Measurements from ENCODE around the gene ANGPTL4. TPM values are rescaled to one million over a fixed set of nuclear protein-coding genes. Genes with fewer than 3 reads are reported as not detected.
A peak's percentile ranks its signal among the peaks of the same experiment; 100 is the strongest.

Gene ANGPTL4
- total and polyA plus RNA-seq, 9 of the 15 experiments (the other 6 are each of a cell fraction or from before 2014, with no cell fraction given), result 0.05 to 0.77 (median 0.22) TPM; not detected in 4

DNA sequence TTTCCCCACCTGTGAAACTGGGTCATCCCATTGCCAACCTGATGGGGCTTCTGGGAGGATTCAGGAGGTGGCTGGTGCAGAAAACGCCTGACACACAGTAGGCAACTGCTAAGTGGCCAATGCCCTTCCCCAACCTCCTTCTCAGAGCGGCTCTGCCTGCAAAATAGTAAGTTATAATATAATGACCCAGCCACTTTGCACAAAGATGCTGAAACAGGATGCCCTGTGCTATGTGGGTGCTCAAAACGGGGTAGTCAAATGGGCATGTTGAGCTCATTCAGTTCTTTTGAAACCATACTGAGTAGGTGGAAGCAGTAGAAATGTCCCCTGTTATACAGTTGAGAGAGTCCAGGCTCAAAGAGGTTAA is 49.7 kb downstream of the ANGPTL4 start:
- in situ Hi-C loops (cut with MboI) (no loop called here), intact Hi-C loops (cut with micrococcal nuclease) (loop anchor here (5.0 to 10.0 kb wide), 2 partner anchors 99 to 161 kb away; partner anchors contain the start of genes MYO1F and ZNF414)
- 0 out of 2 replicates have a peak, but pooled peaks cover 3% of the 10 kb centered on the region for H4K20me1 ChIP-seq (replicated peaks; ENCODE audit: control insufficient read depth, insufficient read depth, low read length)
- WGBS (ENCODE audit: insufficient coverage, low coverage, missing lambda C conversion rate), result 11% methylated on average over 3 of the region's 3 CpGs
- no peaks in the 10 kb centered on the region for H3K27me3 ChIP-seq (ENCODE audit: control insufficient read depth in 2 of 2, insufficient read depth in 2 of 2, low read length in 2 of 2)
- no TSS peak for BruUV-seq (replicated peaks)
- no peak for DNase-seq (ENCODE audit: extremely low read depth in 1 of 4, low spot score in 3 of 4)
- peak overlapping the region; percentile 78 for H2AFZ ChIP-seq (ENCODE audit: low read depth, low read length)
- ChIA-PET POLR2A (interaction anchor here (0.6 to 1.4 kb wide), 9 partner anchors 11 to 93 kb away, joined by 3 to 5 read pairs (median 4); partner anchors contain the start of genes HNRNPM, NDUFA7, RAB11B and RPS28), CTCF (ENCODE audit: low intra/inter-chr PET ratio) (interaction anchor here (1.0 kb wide), 1 partner anchor 167 kb away, joined by 3 read pairs; no protein-coding TSS in a partner anchor)
- H3K9me1 ChIP-seq (ENCODE audit: control insufficient read depth, insufficient read depth, low read length), result no peaks in the 10 kb centered on the region
- FAIRE-seq, result no peak
- H3K4me1 ChIP-seq (replicated peaks in 1 of 2; ENCODE audit: control insufficient read depth in 2 of 2, insufficient read depth in 2 of 2, low read length in 2 of 2), result peaks cover 26 to 43% of the 10 kb centered on the region in 2 experiments
- H3K79me2 ChIP-seq (ENCODE audit: control insufficient read depth, insufficient read depth, low read length), result no peaks in the 10 kb centered on the region
- no peaks in the 10 kb centered on the region for H3K36me3 ChIP-seq (ENCODE audit: control insufficient read depth, insufficient read depth, low read length)
- H3K4me3 ChIP-seq, result peak overlapping the region; percentile 53
- peak overlapping the region; percentile 71 for H3K4me2 ChIP-seq (ENCODE audit: insufficient read depth, low read length)
- ATAC-seq, result no peak
- peak overlapping the region; percentile 37 to 92; a peak in 3 of 4 replicates for H3K9ac ChIP-seq (ENCODE audit: insufficient read depth in 1 of 2, low read depth in 2 of 2, low read length in 2 of 2)
- H3K9me3 ChIP-seq (replicated peaks; ENCODE audit: control insufficient read depth, insufficient read depth, low read depth, low read length), result no peaks in the 10 kb centered on the region
- H3K27ac ChIP-seq (ENCODE audit: extremely low read depth, low read depth, low read length), result no peak overlapping the region
- TF ChIP-seq ZNF197 (CRISPR knock-in tag; IDR thresholded peaks at IDR 0.05; ENCODE audit: low read depth) (no peak), ZFX (CRISPR knock-in tag; IDR thresholded peaks at IDR 0.05) (peak; percentile 3; the same call in 1 of the 2 replicates), KLF1 (tag; IDR thresholded peaks at IDR 0.05) (no peak), SP1 (CRISPR knock-in tag; IDR thresholded peaks at IDR 0.05) (no peak), ESRRB (CRISPR knock-in tag; IDR thresholded peaks at IDR 0.05; ENCODE audit: borderline replicate concordance) (no peak), NELFE (IDR thresholded peaks at IDR 0.05; ENCODE audit: insufficient read depth, insufficient read length) (no peak), XRCC5 (IDR thresholded peaks at IDR 0.05; ENCODE audit: low read depth, low read length) (no peak), PRDM10 (IDR thresholded peaks at IDR 0.05; ENCODE audit: partially characterized antibody) (peak; percentile 21), TEAD1 (CRISPR knock-in tag; IDR thresholded peaks at IDR 0.05) (no peak), LCOR (CRISPR knock-in tag; IDR thresholded peaks at IDR 0.05) (no peak), ZC3H8 (IDR thresholded peaks at IDR 0.05) (no peak), RBM15 (IDR thresholded peaks at IDR 0.05; ENCODE audit: insufficient read depth, low read length) (no peak)
- TF ChIP-seq, protein P1, sequence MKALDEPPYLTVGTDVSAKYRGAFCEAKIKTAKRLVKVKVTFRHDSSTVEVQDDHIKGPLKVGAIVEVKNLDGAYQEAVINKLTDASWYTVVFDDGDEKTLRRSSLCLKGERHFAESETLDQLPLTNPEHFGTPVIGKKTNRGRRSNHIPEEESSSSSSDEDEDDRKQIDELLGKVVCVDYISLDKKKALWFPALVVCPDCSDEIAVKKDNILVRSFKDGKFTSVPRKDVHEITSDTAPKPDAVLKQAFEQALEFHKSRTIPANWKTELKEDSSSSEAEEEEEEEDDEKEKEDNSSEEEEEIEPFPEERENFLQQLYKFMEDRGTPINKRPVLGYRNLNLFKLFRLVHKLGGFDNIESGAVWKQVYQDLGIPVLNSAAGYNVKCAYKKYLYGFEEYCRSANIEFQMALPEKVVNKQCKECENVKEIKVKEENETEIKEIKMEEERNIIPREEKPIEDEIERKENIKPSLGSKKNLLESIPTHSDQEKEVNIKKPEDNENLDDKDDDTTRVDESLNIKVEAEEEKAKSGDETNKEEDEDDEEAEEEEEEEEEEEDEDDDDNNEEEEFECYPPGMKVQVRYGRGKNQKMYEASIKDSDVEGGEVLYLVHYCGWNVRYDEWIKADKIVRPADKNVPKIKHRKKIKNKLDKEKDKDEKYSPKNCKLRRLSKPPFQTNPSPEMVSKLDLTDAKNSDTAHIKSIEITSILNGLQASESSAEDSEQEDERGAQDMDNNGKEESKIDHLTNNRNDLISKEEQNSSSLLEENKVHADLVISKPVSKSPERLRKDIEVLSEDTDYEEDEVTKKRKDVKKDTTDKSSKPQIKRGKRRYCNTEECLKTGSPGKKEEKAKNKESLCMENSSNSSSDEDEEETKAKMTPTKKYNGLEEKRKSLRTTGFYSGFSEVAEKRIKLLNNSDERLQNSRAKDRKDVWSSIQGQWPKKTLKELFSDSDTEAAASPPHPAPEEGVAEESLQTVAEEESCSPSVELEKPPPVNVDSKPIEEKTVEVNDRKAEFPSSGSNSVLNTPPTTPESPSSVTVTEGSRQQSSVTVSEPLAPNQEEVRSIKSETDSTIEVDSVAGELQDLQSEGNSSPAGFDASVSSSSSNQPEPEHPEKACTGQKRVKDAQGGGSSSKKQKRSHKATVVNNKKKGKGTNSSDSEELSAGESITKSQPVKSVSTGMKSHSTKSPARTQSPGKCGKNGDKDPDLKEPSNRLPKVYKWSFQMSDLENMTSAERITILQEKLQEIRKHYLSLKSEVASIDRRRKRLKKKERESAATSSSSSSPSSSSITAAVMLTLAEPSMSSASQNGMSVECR (CRISPR knock-in tag; IDR thresholded peaks at IDR 0.05), result no peak
